Measurements from ENCODE around the gene ALX1.

The ALX1 gene

GRCh38 chr12:85280165-85280983 is at the start of gene ALX1:
ALX1 (plus strand) TSS chr12:85280220; CDS start chr12:85280262, 42 bp downstream.
- DNase-seq = peak; percentile 29

DNA sequence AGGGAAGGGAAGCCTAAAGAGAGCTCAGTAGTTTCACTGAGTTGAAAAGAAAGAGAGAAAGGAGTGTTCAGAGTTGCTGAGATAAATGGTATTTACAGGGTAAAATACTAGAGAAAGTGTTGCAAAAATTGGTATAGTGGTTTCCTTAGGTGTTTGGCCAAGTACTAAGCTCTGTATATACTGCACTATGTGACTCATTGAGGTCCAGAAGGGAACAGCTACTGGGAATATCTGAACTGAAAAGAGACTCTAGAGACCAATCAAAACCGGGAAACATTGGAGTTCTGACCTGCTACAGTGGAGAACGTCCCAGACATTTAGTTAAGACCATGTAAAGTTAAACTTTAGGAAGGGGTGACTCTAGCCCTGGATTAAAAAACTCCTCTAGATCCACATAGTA is 42.7 kb upstream of the ALX1 start:
- no peak for DNase-seq

GRCh38 chr12:85244561-85244960 is 35.5 kb upstream of the ALX1 start:
- no peak for DNase-seq

GRCh38 chr12:85253853-85254252 is 26.2 kb upstream of the ALX1 start:
- no peak for DNase-seq

DNA sequence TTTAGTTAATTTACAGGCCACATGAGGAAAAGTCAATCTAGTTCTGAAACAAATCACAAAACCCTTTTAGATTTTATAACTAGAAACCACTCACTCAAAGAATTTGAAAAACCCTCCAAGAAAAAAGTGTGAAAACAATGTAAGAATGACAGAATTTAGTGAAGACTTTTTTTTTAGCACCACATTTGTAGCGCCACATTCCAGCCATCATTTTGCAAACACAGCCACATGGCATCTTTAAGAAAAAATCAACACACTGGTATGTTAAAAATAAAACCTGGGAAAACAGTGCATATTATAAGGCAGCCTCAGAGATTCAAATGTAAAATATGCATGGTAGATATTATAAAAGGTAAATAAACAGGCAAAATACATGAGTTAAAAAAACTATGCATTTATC is 22.3 kb upstream of the ALX1 start:
- DNase-seq = no peak

DNA sequence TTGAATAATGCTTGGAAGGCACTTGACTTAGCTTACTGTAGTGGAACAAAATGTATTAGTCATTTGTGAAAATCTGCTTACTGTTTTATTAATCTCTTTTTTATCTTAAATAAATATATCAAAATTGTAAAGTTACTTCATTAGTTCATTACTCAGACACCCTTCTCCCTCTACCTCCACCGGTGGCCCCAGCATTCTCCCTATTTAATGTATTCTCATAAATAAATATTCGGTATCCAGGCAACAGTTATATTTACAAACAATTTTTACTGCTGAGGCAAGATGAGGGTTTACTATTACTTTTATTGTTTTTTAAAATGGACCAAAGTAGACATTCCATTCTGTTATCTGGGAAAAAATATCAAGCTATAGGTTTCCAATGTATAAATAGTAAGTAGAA is 19.6 kb upstream of the ALX1 start:
- DNase-seq = no peak

DNA sequence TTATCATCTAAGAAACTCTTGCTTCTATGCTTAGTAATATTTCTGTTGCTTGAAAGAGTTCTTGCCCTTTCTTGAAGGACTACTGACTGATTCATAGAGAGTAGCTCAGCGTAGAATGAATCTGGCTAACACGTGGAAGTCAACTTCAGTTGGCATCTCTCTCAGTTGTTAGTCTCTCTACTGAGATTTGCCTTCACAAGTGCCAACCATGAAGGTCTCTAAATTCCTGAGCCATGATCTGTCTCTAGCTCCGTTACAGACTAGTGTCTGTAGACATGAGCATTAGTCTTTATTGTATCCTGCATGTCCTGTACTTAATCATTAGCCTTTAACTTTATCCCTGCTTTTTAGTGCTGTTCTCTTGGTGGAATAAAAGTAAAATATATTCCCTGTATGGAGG is 19.1 kb upstream of the ALX1 start:
- no peak for DNase-seq

DNA sequence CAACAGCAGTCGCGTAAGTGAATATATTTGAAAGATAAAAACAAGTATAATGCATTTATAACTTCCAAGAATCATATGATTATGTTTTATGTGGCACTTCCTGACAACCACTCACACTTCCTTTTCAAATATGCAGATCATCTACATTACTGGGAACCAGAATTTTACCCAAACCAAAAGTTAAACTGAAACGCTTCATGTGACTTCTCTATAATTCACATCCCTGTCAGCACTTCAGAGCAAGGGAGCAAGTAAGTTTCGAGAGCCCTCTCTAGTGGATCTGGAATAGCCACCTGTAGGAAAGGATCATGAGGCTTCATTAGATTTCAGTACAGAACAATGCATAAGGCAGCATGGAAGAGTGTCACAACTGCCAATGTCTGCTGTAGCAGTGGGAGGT is 13.7 kb upstream of the ALX1 start:
- DNase-seq = no peak

GRCh38 chr12:85273381-85274314 is 6.4 kb upstream of the ALX1 start:
- no peak for DNase-seq

- DNase-seq = no peak
These were observed 5.7 kb upstream of the ALX1 start for GRCh38 chr12:85274315-85274651.

GRCh38 chr12:85275374-85275773 is 4.6 kb upstream of the ALX1 start:
- DNase-seq = no peak

- no peak for DNase-seq
These were observed 2.8 kb upstream of the ALX1 start for GRCh38 chr12:85277191-85277590.

GRCh38 chr12:85277900-85278597 is 2.0 kb upstream of the ALX1 start:
- no peak for DNase-seq

DNA sequence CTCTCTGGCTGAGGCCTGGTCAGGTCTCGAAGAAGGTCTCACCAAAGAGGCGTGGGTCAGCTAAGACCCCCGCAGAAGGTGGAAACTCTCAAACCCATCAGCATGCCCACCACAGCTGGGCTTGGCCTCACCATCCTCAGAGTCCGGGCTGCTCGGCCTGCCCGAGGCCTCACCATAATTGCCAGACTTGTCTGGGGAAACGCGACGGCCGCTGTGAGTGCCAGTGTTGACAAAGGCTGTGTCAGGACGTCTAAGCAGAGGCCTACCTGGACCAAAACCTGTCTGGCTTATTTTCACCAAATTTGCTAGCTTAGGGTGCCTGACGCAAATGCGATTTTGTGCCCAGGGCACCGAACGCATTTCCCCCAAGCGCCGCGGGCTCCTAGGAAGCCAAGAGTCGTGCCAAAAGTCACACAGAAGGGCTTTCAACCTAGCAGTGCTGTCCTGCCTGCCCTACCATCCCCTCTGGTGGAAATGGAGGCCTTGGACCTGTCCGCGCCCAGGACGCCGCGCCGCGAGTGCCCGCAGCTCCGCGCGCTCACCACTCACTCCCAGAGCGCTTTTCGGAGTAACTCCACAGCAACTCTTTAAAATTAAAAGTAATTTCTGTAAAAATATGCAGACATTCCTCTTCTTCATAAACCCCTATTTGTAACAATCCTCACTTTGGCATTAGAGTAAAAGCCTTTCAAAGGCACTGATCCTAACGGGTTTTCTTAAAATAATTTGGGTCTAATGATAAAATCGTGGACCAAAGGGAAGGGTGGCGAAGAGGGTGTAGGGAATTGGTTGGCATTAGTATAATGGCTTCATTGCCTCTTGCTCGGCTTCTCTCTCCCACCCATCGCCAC is 1.2 kb upstream of the ALX1 start:
- DNase-seq = no peak

DNA sequence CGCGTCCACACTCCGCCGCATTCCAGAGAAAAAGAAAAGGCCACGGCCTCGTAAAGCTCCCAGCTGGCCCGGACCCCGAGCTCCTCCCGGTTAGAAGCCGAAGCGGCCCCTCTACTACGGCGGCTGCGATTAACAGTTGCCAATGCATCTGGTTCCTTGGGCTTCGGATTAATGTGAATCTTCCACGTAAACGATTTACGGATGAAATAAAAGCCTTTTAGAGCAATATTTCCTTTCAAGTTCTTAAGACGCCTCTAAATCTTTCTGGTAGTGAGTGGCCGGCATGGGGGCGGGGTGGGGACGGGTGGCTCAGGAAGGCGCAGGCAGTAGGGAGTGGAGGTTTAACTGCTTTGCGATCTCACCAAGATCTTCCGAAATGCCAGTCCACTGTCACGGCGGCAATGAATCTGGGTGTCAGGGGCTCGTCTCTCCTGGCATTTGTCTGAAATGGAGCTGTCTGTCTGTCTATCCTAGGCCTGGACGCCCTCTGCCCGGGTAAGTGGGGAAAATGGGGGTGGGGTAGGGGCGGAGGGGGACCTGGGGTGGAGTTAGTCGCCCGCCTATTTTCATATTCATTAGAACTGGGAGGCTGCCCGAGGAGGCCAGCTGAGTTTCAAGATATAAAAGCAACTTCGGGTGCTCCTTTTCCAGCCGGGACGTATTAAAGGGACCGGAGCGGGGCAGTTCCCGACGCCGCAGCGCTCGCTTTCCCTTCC is 413 bp upstream of the ALX1 start:
- DNase-seq = no peak

- DNase-seq = peak; percentile 13
These were observed 1.1 kb downstream of the ALX1 start for GRCh38 chr12:85280984-85281630.

GRCh38 chr12:85281636-85282312 is 1.8 kb downstream of the ALX1 start:
- no peak for DNase-seq

DNA sequence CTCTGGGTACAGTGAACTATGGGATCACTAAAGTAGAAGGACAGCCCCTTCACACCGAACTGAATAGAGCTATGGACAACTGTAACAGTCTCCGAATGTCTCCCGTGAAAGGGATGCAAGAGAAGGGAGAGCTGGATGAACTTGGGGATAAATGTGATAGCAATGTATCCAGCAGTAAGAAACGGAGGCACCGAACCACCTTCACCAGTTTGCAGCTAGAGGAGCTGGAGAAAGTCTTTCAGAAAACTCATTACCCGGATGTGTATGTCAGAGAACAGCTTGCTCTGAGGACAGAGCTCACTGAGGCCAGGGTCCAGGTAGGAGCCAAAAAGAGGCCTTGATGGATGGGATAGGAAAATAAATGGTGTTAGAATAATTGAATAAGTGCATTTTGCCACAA is 3.5 kb downstream of the ALX1 start:
- no peak for DNase-seq

GRCh38 chr12:85296362-85296761 is 16.3 kb downstream of the ALX1 start:
- DNase-seq = no peak

DNA sequence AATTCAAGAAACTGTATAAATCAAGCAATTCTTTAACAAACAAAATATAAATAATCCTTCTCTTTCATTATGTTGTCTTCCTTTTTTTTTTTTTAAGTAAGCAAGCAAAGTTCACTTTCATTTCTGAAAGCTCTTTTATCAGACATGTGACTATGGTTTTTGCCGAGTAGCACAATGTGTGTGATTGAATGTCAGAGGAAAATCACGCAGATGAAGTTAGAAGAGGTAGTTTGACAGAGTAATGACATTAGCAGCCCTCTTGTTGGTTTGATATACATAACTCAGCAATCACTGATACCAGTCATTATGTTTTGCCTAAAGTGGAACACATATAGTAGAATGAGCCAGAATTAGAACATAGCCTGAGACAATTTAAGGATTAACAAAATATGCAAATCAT is 19.0 kb downstream of the ALX1 start:
- no peak for DNase-seq

DNA sequence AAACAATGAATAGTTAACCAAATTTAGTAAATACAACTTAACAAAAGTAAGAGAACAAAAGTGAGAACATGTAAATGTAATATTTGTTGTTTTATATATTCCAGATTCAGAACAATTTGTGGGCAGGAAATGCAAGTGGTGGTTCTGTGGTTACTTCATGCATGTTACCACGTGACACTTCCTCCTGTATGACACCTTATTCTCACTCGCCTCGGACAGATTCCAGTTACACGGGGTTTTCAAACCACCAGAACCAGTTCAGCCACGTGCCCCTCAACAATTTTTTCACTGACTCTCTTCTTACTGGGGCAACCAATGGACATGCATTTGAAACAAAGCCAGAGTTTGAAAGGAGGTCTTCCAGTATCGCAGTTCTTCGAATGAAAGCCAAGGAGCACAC is 21.0 kb downstream of the ALX1 start:
- DNase-seq = no peak
